GM18505 (cell line): ENCODE data around the gene FBXL3.

Experiments
- ATAC-seq: cut with Tn5 transposase; IDR thresholded peaks from one replicate; pipeline ENCODE4 v1.9.1; 2021; ENCODE audit not compliant: unreplicated experiment
- POLR2A ChIP-seq: IDR thresholded peaks from 4 replicates; pipeline ENCODE4 v1.6.1; 2011; ENCODE audit warnings: borderline replicate concordance; ENCODE audit not compliant: insufficient read depth, insufficient read length; ENCODE audit errors: extremely low read depth

The FBXL3 gene, protein sequence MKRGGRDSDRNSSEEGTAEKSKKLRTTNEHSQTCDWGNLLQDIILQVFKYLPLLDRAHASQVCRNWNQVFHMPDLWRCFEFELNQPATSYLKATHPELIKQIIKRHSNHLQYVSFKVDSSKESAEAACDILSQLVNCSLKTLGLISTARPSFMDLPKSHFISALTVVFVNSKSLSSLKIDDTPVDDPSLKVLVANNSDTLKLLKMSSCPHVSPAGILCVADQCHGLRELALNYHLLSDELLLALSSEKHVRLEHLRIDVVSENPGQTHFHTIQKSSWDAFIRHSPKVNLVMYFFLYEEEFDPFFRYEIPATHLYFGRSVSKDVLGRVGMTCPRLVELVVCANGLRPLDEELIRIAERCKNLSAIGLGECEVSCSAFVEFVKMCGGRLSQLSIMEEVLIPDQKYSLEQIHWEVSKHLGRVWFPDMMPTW

DNA sequence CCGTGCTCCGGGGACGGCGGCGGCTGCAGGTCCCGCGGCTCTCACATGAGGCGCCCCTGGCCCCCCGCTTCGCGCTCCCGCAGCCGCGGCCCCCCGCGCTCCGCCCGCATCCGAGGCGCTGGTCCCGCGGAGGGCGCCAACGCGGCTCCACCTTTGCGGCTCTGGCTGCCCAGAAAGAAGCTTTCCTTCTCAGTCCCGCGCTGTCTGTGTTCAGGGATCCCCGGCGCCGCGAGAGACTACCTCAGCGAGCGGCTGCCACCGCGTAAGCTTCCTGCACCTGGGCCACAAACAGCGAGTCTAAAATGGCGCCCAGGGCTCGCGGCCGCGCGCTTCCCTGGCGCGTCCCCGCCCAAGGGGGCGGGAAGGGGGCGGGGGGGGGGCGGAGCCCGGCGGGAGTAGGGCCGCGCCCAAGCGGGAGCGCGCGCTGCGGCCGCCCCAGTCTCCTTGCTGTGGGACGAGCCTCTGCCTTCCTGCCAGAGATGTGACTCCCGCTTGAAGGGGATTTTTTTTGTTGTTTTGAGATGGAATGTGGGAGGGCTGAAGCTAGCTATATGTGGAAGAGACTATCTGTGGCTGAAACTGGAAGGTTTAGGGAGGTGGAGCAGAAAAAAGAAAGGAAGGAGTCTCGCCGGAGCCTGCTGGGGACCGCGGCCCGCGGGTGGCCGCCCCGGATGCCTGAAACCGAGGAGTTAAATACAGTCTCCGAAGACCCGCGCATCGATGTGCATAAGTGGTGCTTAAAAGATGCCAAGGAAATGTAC is at the start of gene FBXL3:
Gene FBXL3, minus strand, starts transcription at position 299 of the 761 bp plus-strand sequence. CDS start 5,299 bp downstream, outside the sequence.
- peak; percentile 83 for TF ChIP-seq POLR2A
- ATAC-seq: peak; percentile 58

DNA sequence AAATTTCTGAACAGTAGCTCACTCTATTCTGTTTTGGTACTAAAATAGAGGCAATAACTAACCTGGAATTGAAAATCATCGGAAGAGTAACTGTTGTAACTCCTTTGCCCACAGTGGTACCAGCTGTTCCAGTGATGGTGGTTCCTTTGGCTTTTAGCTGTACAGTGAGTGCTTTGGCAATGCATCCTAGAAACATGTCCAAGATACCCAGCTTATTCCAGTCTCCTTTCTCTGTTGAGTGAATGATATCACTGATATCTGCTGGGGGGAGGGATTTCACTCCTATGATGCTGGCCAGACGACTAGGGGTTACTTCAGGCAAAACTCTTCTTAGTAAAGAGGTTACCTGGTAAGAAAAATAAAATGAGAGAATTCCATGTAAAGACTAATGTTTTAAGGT is 40.6 kb upstream of the FBXL3 start:
- ATAC-seq: no peak
- no peak for TF ChIP-seq POLR2A

DNA sequence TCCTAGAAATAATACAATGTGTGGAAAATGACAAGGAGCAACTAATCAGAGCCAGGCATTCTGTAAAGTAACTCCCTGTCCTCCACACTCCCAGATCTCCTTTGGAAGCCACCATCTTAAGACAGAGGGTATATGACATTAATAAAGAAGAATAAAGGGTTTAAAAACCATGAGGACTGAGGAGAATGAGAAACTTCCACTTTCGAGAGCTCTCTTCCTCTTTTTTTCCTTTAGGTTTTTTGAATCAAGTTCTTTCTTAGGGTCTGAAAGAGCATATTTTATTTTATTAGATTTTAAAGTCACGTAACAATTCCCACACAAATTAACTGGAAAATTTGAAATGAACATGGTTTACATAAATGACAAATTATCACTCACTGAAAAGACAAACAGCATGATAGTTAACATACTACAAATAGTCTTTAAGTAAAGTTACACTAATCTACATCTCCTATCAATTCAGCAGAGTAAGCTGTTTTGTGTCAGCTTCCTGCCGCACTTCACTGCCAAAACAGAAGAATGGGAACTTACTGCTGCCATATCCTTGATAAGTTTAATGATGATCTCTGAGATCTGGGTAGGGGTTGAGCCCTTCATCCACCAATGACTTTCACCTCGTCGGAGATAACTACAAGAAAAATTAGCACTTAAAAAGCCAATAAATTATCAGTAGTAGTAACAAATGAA is 38.6 kb upstream of the FBXL3 start:
- ATAC-seq: no peak
- TF ChIP-seq POLR2A: no peak

DNA sequence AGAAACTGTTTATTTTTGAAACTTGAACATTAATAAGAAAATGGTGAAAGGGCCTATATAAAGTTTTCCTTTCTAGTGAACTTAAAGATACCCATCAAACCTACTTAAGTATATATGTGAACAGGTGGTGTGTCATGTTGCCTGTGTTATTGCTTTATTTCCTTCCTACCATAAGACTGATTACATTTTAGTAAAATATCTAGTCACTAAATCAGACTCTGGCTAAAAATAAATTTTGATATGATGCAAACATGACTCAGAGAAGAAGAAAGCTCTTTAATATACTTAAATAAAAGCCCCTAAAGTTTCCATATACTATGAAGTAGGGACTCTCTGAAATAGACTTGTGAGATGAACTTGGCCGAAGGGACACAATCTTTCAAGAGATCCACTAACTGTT is 35.1 kb upstream of the FBXL3 start:
- ATAC-seq: no peak

DNA sequence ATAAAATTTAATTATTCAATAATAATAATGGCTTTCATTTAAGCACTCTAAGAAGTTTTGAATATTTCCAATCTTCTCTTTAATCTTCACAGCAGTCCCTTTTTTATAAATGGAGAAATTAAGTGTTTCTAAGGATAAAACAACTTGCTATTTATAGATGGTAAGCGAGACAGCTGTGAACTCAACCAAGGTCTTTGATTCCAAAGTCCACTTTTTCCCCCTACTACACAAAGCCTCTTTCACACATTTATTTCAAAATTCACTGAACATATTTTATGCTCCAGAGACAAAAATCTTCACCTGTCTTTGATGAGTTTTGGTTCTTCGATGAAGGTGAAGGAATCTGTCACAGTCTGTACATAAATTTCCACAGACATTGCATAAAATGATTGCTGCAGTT is 34.4 kb upstream of the FBXL3 start:
- no peak for ATAC-seq
- no peak for TF ChIP-seq POLR2A

More for the DNA sequence above, 35.1 kb upstream of the FBXL3 start:
- no peak for TF ChIP-seq POLR2A

DNA sequence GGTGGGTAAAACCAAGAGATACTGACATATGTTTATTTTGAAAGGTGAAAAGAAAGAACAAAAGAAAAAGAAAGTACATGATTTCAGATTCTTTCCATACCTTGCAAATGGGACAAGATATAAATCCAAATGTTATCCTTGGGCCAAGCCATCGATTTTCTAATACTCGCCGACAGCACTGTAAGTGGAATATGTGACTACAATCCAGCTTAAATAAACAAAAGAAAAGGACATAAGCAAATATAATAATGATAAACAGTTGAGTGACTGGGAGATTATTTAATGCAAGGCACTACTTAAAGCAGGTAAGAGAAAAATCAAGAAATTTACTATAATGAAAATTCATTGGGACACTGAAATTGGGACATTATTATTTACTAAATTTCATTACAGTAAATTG is 29.9 kb upstream of the FBXL3 start:
- TF ChIP-seq POLR2A: no peak
- ATAC-seq: no peak

DNA sequence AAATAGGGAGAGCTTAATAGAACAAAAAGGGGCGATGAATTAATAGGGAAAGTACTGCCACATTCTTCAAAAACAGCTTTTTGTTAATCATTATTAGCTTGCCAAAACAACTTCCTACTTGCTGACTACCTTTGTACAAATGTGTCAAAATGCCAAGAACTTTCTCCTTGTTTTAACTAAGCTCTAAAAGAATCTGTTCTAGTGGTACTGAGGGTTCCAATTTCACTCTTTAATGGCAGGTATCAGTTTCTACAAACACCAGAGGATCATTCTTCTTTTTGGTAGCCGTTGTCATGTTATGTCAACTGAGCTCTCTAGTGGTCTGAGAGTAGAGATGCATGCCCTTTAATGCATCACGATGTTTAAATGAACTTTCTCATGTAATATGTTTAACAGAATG is 29.4 kb upstream of the FBXL3 start:
- no peak for ATAC-seq
- TF ChIP-seq POLR2A: no peak

DNA sequence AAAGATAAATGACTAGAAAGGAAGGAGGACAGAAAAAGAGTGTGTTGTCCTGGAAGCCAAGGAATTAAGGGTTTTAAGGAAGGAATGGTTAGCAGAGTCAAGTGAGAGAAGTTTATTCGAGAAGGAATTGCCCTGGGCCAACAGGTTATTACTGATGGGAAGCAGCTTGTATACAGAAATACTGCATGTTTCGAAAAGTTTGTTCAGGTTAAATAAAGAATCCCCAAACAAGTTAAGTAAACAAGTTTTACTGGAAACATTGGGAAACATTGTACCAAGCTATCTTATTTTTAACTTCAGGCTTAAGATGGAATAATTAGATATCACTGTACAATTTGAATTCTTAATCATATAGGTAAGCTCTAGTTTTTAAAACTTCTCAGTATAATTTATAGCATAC is 28.2 kb upstream of the FBXL3 start:
- ATAC-seq: no peak
- TF ChIP-seq POLR2A: no peak

DNA sequence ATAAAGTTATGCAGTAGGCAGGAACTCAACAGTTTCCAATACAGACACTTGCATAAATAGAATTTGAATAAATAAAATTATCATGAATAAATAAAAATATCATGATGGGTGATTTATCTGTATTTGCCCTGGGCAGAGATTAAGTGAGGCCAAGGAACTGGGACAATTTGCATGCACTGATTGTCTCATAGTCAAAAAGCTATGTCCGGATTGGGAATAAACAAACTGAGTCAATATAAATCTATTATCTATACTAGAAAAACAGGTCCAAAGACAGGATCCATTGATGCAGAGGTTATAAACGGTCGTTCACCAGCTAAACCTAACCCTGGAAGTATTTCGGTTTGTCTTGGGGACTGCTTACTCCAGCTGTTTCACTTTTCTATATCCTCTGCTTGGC is 26.2 kb upstream of the FBXL3 start:
- no peak for ATAC-seq
- no peak for TF ChIP-seq POLR2A

DNA sequence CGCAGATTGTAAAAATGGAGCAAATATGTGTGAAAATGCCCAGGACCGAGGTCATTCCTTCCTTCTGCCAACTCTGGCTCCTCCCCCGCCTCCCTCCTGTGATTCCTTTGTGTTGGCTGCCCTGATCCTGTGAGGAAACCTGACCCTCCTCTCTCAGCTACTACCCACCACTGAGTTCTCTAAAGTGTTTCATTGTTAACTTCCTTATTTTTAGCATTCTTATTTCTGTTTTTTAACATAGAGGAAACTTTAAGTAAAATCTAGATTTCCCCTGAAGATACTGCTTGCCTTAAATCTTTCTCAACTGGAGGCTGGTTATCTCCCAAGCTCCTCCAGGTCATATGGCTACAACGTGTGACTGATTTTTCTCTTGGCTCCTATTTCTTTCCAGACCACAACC is 21.7 kb upstream of the FBXL3 start:
- ATAC-seq: no peak
- TF ChIP-seq POLR2A: no peak

DNA sequence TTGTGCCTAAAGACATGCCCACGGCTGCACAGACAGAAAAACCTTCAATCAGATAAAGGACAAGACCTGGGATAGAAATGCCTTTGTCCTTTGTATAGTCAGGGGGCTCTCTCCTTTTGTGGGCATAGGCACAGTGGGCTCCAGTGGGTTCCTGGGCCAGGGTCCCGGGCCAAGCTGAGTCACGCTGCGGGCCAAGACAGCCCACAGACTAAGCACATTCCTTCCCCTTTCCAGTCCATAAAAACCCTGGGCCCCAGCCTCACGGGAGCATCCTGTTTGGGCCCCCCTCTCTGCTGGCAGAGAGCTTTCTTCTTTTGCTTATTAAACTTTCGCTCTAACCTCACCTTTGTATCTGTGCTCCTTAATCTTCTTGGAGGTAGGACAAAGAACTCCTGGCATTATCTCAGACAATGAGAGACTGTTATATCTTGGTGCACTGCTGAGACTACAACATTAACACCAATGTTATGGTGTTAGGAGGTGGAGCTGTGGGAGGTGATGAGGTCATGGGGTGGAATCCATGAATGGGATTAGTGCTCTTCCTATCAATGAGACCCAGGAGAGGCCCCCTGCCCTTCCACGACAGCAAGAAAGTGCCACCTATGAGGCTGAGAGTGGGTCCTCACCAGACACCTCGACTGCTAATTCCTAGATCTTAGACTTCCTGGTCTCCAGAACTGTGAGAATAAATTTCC is 20.8 kb upstream of the FBXL3 start:
- ATAC-seq: no peak
- no peak for TF ChIP-seq POLR2A

DNA sequence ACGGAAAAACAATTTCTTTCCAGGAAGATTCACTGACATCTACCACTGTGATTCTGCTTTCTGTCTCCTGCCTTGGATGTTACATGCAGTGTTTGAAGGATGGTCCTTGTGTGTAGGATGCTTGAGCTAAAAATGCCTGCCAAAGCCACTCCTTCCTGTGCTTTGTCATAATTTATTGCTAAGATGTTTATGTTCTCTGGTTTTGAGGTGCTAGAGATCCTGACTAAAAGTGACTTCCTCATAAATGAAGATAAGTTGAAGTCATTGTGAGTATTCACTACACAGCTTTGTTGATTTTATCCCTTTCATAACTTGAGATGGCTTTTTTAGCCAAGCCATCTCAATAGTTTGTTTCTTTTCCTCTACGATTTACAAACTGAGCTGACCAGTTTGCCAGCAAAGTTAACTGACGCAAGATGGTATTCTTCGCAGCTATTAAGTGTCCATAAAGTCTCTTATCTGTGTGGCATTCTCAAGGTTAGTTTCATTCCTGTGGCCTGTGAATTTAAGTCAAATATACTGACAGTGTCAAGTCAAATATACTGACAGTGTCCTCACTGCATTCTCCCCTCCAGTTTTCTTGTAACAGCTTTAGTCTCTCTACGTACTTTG is 15.7 kb upstream of the FBXL3 start:
- no peak for TF ChIP-seq POLR2A
- ATAC-seq: no peak

DNA sequence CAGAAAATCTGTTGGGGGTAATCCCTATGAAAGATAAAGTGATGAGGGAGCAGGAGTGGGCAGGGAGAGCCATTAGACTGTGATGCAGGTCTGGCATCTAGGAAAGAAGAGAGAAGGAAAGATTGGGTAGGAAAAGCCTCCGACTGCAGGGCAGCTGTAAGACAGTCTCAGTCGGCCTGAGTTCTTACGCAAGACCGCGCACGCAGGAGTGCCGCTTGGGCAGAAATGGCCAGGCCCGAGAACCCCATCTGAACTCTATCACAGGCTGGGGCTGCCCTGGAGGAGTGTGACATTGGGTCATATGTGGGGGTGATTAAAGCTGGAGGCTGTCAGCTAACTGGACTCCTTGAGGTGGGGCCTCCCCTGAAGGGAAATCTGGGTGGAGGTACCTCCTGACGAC is 13.9 kb upstream of the FBXL3 start:
- no peak for ATAC-seq
- no peak for TF ChIP-seq POLR2A

DNA sequence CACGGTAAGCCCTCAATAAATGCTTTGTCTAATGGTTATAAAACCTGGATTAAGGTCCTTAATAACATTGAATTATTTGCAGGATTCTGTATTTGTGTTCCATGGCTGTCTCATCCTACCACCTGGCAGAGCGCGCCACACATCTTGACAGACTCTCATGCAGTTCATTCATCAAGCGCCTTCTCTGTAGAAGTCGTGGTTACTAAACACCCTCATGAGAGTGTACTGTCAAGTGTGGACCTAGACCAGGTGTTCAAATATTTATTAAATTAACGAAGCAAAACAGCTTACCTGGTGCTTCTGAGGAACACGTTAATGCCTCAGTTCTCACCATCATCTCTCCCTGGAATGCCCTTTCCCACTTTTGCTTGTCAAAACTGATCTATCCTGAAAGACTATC is 13.1 kb upstream of the FBXL3 start:
- no peak for ATAC-seq

More for the DNA sequence above, 13.1 kb upstream of the FBXL3 start:
- TF ChIP-seq POLR2A: no peak
